Lower leg skin (tissue), 3 donors: Measurements from ENCODE around the gene SNX18.

Experiments used
- POLR2A ChIP-seq, 2 donors: fragments of 450-650 bp; IDR thresholded peaks; one replicate each; pipeline ENCODE4 v1.6.1; 2016 to 2017; ENCODE audit warnings: antibody characterized with exemption in 2 of 2, mild to moderate bottlenecking in 1 of 2, moderate library complexity in 1 of 2
- TF ChIP-seq, protein P1 (sequence below), 3 donors: fragments of 450-650 bp; IDR thresholded peaks; one replicate each; pipeline ENCODE4 v1.5.1; 2016; ENCODE audit warnings: antibody characterized with exemption in 3 of 3, mild to moderate bottlenecking in 3 of 3, moderate library complexity in 2 of 3

DNA sequence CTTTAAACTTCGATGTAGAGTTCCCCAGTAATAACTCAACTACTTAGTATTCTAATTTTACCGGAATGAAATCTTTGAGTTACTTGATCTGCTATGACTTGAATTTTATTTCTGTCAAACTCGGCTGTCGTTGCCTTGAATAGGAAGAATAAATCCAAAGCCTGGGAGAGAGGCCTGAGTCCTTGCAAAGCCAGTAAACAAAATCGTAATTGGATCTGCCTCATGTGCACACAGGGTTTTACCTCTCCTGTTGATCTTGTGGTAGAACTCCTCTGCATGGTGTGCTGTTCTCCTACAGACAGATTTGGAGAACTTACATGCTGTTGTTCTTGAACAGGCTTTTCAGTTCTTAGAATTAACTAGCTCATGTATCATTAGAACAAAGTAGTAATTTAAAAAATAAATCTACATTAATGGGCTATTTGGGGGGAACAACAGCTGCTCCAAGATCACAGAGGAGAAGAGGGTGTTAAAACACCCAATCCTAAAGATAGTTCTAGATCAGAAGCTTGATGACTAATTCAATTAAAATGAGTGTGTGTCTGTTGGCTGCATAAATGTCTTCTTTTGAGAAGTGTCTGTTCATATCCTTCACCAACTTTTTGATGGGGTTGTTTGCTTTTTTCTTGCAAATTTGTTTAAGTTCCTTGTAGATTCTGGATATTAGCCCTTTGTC is 33.2 kb upstream of the SNX18 start:
- TF ChIP-seq, protein P1, sequence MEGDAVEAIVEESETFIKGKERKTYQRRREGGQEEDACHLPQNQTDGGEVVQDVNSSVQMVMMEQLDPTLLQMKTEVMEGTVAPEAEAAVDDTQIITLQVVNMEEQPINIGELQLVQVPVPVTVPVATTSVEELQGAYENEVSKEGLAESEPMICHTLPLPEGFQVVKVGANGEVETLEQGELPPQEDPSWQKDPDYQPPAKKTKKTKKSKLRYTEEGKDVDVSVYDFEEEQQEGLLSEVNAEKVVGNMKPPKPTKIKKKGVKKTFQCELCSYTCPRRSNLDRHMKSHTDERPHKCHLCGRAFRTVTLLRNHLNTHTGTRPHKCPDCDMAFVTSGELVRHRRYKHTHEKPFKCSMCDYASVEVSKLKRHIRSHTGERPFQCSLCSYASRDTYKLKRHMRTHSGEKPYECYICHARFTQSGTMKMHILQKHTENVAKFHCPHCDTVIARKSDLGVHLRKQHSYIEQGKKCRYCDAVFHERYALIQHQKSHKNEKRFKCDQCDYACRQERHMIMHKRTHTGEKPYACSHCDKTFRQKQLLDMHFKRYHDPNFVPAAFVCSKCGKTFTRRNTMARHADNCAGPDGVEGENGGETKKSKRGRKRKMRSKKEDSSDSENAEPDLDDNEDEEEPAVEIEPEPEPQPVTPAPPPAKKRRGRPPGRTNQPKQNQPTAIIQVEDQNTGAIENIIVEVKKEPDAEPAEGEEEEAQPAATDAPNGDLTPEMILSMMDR (IDR thresholded peaks at IDR 0.05): no peak
- no peak for TF ChIP-seq POLR2A (IDR thresholded peaks at IDR 0.05)
